ENCODE data around the gene OR52E5.

OR52E5 gene

GRCh38 chr11:5937868-5938602 lies 45.0 kb downstream of the OR52E5 start:
- no peak for FAIRE-seq

GRCh38 chr11:5938603-5938965 lies 45.6 kb downstream of the OR52E5 start:
- no peak for FAIRE-seq

- no peak for FAIRE-seq
Observed at GRCh38 chr11:5940748-5941147, 47.7 kb downstream of the OR52E5 start.

GRCh38 chr11:5941951-5942350 lies 48.9 kb downstream of the OR52E5 start, which contains the start of gene OR56A3:
Gene OR56A3 (plus strand): TSS chr11:5942251. CDS start chr11:5947347, 5,096 bp downstream.
- no peak for FAIRE-seq

Data from TTC549 (cell line).